ENCODE data around the gene FCHSD1. TPM values are rescaled to one million over a fixed set of nuclear protein-coding genes. Genes with fewer than 3 reads are reported as not detected.

The FCHSD1 gene
- total and polyA plus RNA-seq, 4 donors = 12.2 to 23.2 (median 17.7) TPM

GRCh38 chr5:141596867-141597266, 54.4 kb downstream of the FCHSD1 start:
- no peaks in the 10 kb centered on the region for H3K9me3 ChIP-seq (ENCODE audit: control insufficient read depth in 4 of 4, insufficient read depth in 3 of 4, low read length in 3 of 4)
- no peaks in the 10 kb centered on the region for H3K27me3 ChIP-seq (ENCODE audit: control insufficient read depth in 3 of 3, insufficient read depth in 3 of 3, low read length in 2 of 3)
- H3K36me3 ChIP-seq (ENCODE audit: control insufficient read depth in 4 of 4, insufficient read depth in 4 of 4, low read length in 4 of 4) = peaks cover 0 to 5% (median under 1%) of the 10 kb centered on the region in 4 donors
- no peak overlapping the region for H3K4me3 ChIP-seq
- WGBS, 2 donors = 94 to 98% methylated on average over 1 of the region's 1 CpG
- no peak overlapping the region for H3K27ac ChIP-seq (ENCODE audit: low read depth in 1 of 2, low read length in 1 of 2)
- DNase-seq = no peak
- H3K4me1 ChIP-seq (ENCODE audit: control insufficient read depth in 5 of 5, insufficient read depth in 5 of 5, low read length in 5 of 5) = peaks cover 0 to 26% (median 0%) of the 10 kb centered on the region in 5 donors
- TF ChIP-seq CTCF (IDR thresholded peaks at IDR 0.05; ENCODE audit: control extremely low read depth, extremely low read depth) = no peak
- H3K9ac ChIP-seq (ENCODE audit: insufficient read depth in 1 of 2, low read length in 2 of 2) = no peak overlapping the region
- no peak for ATAC-seq (ENCODE audit: insufficient read depth, low FRiP score)

GRCh38 chr5:141590127-141590526, 61.1 kb downstream of the FCHSD1 start:
- DNase-seq = no peak
- no peak for ATAC-seq (ENCODE audit: insufficient read depth, low FRiP score)
- Histone ChIP-seq H3K4me3 (no peak overlapping the region), H3K4me1 (ENCODE audit: control insufficient read depth in 5 of 5, insufficient read depth in 5 of 5, low read length in 5 of 5) (no peaks in the 10 kb centered on the region), H3K9me3 (ENCODE audit: control insufficient read depth in 4 of 4, insufficient read depth in 3 of 4, low read length in 3 of 4) (no peaks in the 10 kb centered on the region), H3K9ac (ENCODE audit: insufficient read depth in 1 of 2, low read length in 2 of 2) (no peak overlapping the region), H3K27ac (ENCODE audit: low read depth in 1 of 2, low read length in 1 of 2) (no peak overlapping the region), H3K36me3 (ENCODE audit: control insufficient read depth in 4 of 4, insufficient read depth in 4 of 4, low read length in 4 of 4) (peaks cover 6 to 22% (median 11%) of the 10 kb centered on the region in 4 donors), H3K27me3 (ENCODE audit: control insufficient read depth in 3 of 3, insufficient read depth in 3 of 3, low read length in 2 of 3) (no peaks in the 10 kb centered on the region)
- 54 to 80% methylated on average over 2 of the region's 2 CpGs for WGBS, 2 donors
- no peak for TF ChIP-seq CTCF (IDR thresholded peaks at IDR 0.05; ENCODE audit: control extremely low read depth, extremely low read depth)

Other genes starting within 250 kb of the FCHSD1 start
- gene PCDHGA9, start 248.6 kb downstream of the FCHSD1 start, total RNA-seq = 10 to 100 TPM in 1 of 2 donors, 1 to 10 TPM in 1; 4.8 to 13.8 TPM
- under 1 TPM; 0.59 to 0.90 TPM for gene PCDHGA9, start 248.6 kb downstream of the FCHSD1 start, polyA plus RNA-seq
- 10 to 100 TPM in 1 of 2 donors, 1 to 10 TPM in 1; 6.1 to 11.6 TPM for gene PCDHGB6, start 243.4 kb downstream of the FCHSD1 start, total RNA-seq
- gene PCDHGB6, start 243.4 kb downstream of the FCHSD1 start, polyA plus RNA-seq = 1 to 10 TPM; 1.1 to 2.2 TPM
- 10 to 100 TPM in 1 of 2 donors, 1 to 10 TPM in 1; 5.7 to 12.9 TPM for gene PCDHGA10, start 238.4 kb downstream of the FCHSD1 start, total RNA-seq
- under 1 TPM; 0.89 to 0.96 TPM for gene PCDHGA10, start 238.4 kb downstream of the FCHSD1 start, polyA plus RNA-seq
- 10 to 100 TPM; 16.6 to 18.1 TPM for gene PCDHGB7, start 233.7 kb downstream of the FCHSD1 start, total RNA-seq
- gene PCDHGB7, start 233.7 kb downstream of the FCHSD1 start, polyA plus RNA-seq = 1 to 10 TPM; 1.6 to 4.7 TPM
- 10 to 100 TPM in 1 of 2 donors, 1 to 10 TPM in 1; 3.8 to 11.1 TPM for gene PCDHGA11, start 230.4 kb downstream of the FCHSD1 start, total RNA-seq
- gene PCDHGA11, start 230.4 kb downstream of the FCHSD1 start, polyA plus RNA-seq = under 1 TPM; 0.65 to 0.81 TPM
- 1 to 10 TPM; 5.6 to 7.9 TPM for gene PCDHGA12, start 220.9 kb downstream of the FCHSD1 start, total RNA-seq
- 1 to 10 TPM; 1.2 to 1.6 TPM for gene PCDHGA12, start 220.9 kb downstream of the FCHSD1 start, polyA plus RNA-seq
- gene PCDHGC3, start 175.5 kb downstream of the FCHSD1 start, total RNA-seq = 100 to 1,000 TPM in 1 of 2 donors, 10 to 100 TPM in 1; 63.9 to 116 TPM
- gene PCDHGC3, start 175.5 kb downstream of the FCHSD1 start, polyA plus RNA-seq = 10 to 100 TPM; 44.8 to 73.4 TPM
- gene PCDHGC4, start 166.4 kb downstream of the FCHSD1 start, total RNA-seq = 1 to 10 TPM; 3.1 to 8.7 TPM
- gene PCDHGC4, start 166.4 kb downstream of the FCHSD1 start, polyA plus RNA-seq = under 1 TPM; 0.08 to 0.24 TPM
- gene PCDHGC5, start 162.3 kb downstream of the FCHSD1 start, total RNA-seq = 1 to 10 TPM; 2.7 to 5.1 TPM
- under 1 TPM; 0.14 to 0.39 TPM for gene PCDHGC5, start 162.3 kb downstream of the FCHSD1 start, polyA plus RNA-seq
- 100 to 1,000 TPM in 1 of 2 donors, 10 to 100 TPM in 1; 41.7 to 151 TPM for gene DIAPH1, start 32.4 kb downstream of the FCHSD1 start, total RNA-seq
- gene DIAPH1, start 32.4 kb downstream of the FCHSD1 start, polyA plus RNA-seq = 10 to 100 TPM; 54.0 to 74.8 TPM
- gene HDAC3, start 14.6 kb downstream of the FCHSD1 start, total RNA-seq = 10 to 100 TPM; 52.3 to 62.5 TPM
- 10 to 100 TPM; 35.1 to 41.2 TPM for gene HDAC3, start 14.6 kb downstream of the FCHSD1 start, polyA plus RNA-seq
- gene RELL2, start 14.4 kb downstream of the FCHSD1 start, total RNA-seq = 1 to 10 TPM; 1.2 to 6.5 TPM
- gene RELL2, start 14.4 kb downstream of the FCHSD1 start, polyA plus RNA-seq = 1 to 10 TPM; 5.9 to 6.9 TPM
- 10 to 100 TPM; 20.5 to 26.6 TPM for gene ARAP3, start 30.8 kb upstream of the FCHSD1 start, total RNA-seq
- gene ARAP3, start 30.8 kb upstream of the FCHSD1 start, polyA plus RNA-seq = 10 to 100 TPM; 15.7 to 19.0 TPM
- gene PCDH1, start 227.0 kb upstream of the FCHSD1 start, total RNA-seq = 10 to 100 TPM; 43.6 to 70.2 TPM
- gene PCDH1, start 227.0 kb upstream of the FCHSD1 start, polyA plus RNA-seq = 10 to 100 TPM; 18.2 to 45.1 TPM

Measured in lung (tissue), 12 donors.